ENCODE measurements around the gene ARID1B.

DNA sequence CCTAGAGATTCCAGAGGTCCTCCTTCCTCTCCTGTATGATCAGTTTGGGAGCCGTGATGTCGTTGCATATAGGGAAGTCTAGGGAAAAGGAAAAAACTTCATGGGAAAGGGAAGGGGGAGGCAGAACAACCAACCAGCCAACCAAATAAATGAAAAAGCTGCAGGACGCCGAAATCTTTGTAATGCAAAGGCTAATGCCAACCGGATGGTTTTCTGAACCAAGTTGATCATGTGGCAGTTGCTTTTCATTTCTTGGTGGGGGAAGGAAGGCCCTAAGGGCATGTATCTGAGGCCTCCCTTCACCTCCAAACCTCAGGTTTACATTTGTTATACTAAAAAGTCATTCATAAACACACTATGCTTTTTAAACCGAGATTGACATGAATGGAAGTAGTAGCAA is 167.2 kb downstream of the ARID1B start:
- TF ChIP-seq, protein P1, sequence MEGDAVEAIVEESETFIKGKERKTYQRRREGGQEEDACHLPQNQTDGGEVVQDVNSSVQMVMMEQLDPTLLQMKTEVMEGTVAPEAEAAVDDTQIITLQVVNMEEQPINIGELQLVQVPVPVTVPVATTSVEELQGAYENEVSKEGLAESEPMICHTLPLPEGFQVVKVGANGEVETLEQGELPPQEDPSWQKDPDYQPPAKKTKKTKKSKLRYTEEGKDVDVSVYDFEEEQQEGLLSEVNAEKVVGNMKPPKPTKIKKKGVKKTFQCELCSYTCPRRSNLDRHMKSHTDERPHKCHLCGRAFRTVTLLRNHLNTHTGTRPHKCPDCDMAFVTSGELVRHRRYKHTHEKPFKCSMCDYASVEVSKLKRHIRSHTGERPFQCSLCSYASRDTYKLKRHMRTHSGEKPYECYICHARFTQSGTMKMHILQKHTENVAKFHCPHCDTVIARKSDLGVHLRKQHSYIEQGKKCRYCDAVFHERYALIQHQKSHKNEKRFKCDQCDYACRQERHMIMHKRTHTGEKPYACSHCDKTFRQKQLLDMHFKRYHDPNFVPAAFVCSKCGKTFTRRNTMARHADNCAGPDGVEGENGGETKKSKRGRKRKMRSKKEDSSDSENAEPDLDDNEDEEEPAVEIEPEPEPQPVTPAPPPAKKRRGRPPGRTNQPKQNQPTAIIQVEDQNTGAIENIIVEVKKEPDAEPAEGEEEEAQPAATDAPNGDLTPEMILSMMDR (IDR thresholded peaks at IDR 0.05), result no peak
- no peak for TF ChIP-seq POLR2A (IDR thresholded peaks at IDR 0.05)
